Fibroblast of skin of right quadriceps (primary cell): ENCODE data around the gene USP17L25.
"Not testable (repeated sequence)": the region's sequence is repeated elsewhere in the genome, so short reads cannot be mapped to it uniquely, and the experiment has no call there.

Experiments used
- DNase-seq: peaks from one replicate; pipeline ENCODE4 v3.0.0-alpha.2; 2013

USP17L25 gene

GRCh38 chr4:9329611-9330010 is at the start of gene USP17L25:
TSS of gene USP17L25 (plus strand) at chr4:9329911. CDS start at chr4:9329911, 0 bp downstream.
- DNase-seq = not testable (repeated sequence)

- not testable (repeated sequence) for DNase-seq
Measured at GRCh38 chr4:9324191-9324590, 5.5 kb upstream of the USP17L25 start.

- DNase-seq = not testable (repeated sequence)
Measured at GRCh38 chr4:9324865-9325264, 4.8 kb upstream of the USP17L25 start, which contains the start of gene USP17L24. TSS of gene USP17L24 (plus strand) at chr4:9325165. CDS start at chr4:9325165, 0 bp downstream.

GRCh38 chr4:9334358-9334757 is 4.6 kb downstream of the USP17L25 start, which contains the start of gene USP17L26:
TSS of gene USP17L26 (plus strand) at chr4:9334658. CDS start at chr4:9334658, 0 bp downstream.
- DNase-seq = not testable (repeated sequence)

- DNase-seq = not testable (repeated sequence)
Measured at GRCh38 chr4:9339103-9339502, 9.4 kb downstream of the USP17L25 start, which contains the start of gene USP17L5. TSS of gene USP17L5 (plus strand) at chr4:9339403. CDS start at chr4:9339403, 0 bp downstream.

GRCh38 chr4:9343848-9344247 is 14.1 kb downstream of the USP17L25 start, which contains the start of gene USP17L27:
TSS of gene USP17L27 (plus strand) at chr4:9344148. CDS start at chr4:9344148, 0 bp downstream.
- not testable (repeated sequence) for DNase-seq

GRCh38 chr4:9348593-9348992 is 18.9 kb downstream of the USP17L25 start, which contains the start of gene USP17L28:
TSS of gene USP17L28 (plus strand) at chr4:9348893. CDS start at chr4:9348893, 0 bp downstream.
- not testable (repeated sequence) for DNase-seq

- not testable (repeated sequence) for DNase-seq
Measured at GRCh38 chr4:9350866-9351265, 21.2 kb downstream of the USP17L25 start.

GRCh38 chr4:9353338-9353737 is 23.6 kb downstream of the USP17L25 start, which contains the start of gene USP17L29:
TSS of gene USP17L29 (plus strand) at chr4:9353638. CDS start at chr4:9353638, 0 bp downstream.
- DNase-seq = not testable (repeated sequence)

GRCh38 chr4:9362829-9363228 is 33.1 kb downstream of the USP17L25 start, which contains the start of gene USP17L30:
TSS of gene USP17L30 (plus strand) at chr4:9363129. CDS start at chr4:9363129, 0 bp downstream.
- not testable (repeated sequence) for DNase-seq

GRCh38 chr4:9379881-9380280 is 50.2 kb downstream of the USP17L25 start:
- not testable (repeated sequence) for DNase-seq
